ENCODE data around the gene CHRM1.

The CHRM1 gene

DNA sequence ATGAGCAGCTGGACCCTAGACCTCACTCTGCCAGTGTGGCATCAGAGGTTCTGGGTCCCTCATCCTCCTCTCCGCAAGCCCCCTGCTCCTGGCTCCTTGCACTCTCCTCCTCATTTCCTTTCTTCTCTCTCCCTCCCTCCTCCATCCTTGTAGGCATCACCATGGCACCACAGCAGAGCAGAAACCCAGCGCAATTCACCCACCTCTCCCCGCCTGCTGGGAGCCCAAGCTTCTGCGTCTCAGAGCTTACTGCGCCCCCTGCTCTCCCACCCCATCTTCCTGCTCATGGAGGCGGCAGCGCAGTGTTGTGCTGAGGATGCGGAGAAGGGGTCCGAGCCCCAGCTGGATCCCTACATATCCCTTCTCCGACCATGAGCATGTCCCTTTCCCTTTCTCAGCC is 1.7 kb downstream of the CHRM1 start:
- no peak for TF ChIP-seq CTCF (IDR thresholded peaks at IDR 0.05)
- Histone ChIP-seq H3K4me2 (ENCODE audit: low read length) (no peak overlapping the region), H3K9ac (no peak overlapping the region), H3K36me3 (ENCODE audit: control insufficient read depth, insufficient read depth, low read length) (no peaks in the 10 kb centered on the region), H3K27ac (no peak overlapping the region), H3K27me3 (ENCODE audit: control insufficient read depth, insufficient read depth, low read length) (no peaks in the 10 kb centered on the region), H3K9me3 (ENCODE audit: control insufficient read depth, low read length) (no peaks in the 10 kb centered on the region), H3K4me3 (ENCODE audit: low read depth, low read length) (no peak overlapping the region), H3K4me1 (peaks cover 5% of the 10 kb centered on the region), H3K79me2 (no peaks in the 10 kb centered on the region), H2AFZ (no peak overlapping the region)

DNA sequence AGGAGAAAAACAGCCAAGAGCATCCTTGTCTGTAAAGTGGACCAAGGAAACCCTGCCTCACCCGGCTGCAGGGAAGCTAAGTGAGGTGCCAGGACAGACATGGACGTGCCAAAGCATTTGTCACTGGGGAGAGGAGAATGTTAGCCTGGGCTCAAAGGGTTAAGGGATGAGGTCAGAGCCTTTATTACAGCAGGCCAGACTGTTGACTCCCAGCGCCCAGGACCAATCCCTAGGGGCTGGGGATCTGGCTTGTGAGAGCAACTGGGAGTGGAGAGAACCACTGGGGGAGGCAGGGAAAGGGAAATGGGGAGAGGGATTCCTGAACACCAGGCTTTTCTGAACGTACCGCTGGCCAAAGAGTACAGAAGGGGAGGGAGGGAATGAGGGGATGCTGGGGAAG is 2.6 kb downstream of the CHRM1 start:
- H3K4me1 ChIP-seq, result peaks cover 5% of the 10 kb centered on the region
- no peaks in the 10 kb centered on the region for H3K36me3 ChIP-seq (ENCODE audit: control insufficient read depth, insufficient read depth, low read length)
- no peak overlapping the region for H3K4me2 ChIP-seq (ENCODE audit: low read length)
- H3K4me3 ChIP-seq (ENCODE audit: low read depth, low read length), result no peak overlapping the region
- H3K27me3 ChIP-seq (ENCODE audit: control insufficient read depth, insufficient read depth, low read length), result no peaks in the 10 kb centered on the region
- H3K9ac ChIP-seq, result no peak overlapping the region
- no peaks in the 10 kb centered on the region for H3K79me2 ChIP-seq
- no peak overlapping the region for H3K27ac ChIP-seq
- H3K9me3 ChIP-seq (ENCODE audit: control insufficient read depth, low read length), result no peaks in the 10 kb centered on the region
- H2AFZ ChIP-seq, result no peak overlapping the region
- TF ChIP-seq CTCF (IDR thresholded peaks at IDR 0.05), result no peak

DNA sequence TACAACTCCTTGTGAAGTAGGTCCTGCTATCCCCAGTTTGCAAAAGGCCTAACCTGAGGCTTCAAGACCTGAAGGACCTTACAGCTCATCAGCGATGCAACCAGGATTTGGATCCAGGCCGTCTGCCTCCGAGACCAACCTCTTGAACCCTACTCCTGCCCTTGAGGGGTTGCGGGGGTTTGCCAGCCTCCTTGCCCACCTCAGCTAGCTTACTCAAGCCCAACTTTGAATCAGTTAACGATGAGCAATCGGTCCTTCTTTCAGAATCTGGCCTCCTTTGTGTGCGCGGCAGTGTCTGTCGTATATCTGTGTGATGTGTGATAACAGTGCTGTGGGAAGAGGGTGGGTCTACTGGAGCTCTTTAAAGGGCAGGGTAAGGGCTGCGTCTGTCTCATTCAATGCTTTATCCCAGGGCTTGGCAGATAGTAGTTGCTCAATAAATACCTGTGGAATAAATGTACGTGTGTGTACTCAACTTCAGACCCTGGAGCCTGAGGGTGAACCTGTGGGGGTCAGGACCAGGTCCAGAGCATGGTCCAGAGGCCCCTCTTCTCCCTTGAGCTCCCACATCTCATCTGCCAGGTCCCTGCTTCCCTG is 3.2 kb downstream of the CHRM1 start:
- H3K79me2 ChIP-seq, result no peaks in the 10 kb centered on the region
- no peak overlapping the region for H3K4me2 ChIP-seq (ENCODE audit: low read length)
- no peak for TF ChIP-seq CTCF (IDR thresholded peaks at IDR 0.05)
- peaks cover 5% of the 10 kb centered on the region for H3K4me1 ChIP-seq
- no peaks in the 10 kb centered on the region for H3K36me3 ChIP-seq (ENCODE audit: control insufficient read depth, insufficient read depth, low read length)
- H3K4me3 ChIP-seq (ENCODE audit: low read depth, low read length), result no peak overlapping the region
- H3K9ac ChIP-seq, result no peak overlapping the region
- H3K9me3 ChIP-seq (ENCODE audit: control insufficient read depth, low read length), result no peaks in the 10 kb centered on the region
- no peaks in the 10 kb centered on the region for H3K27me3 ChIP-seq (ENCODE audit: control insufficient read depth, insufficient read depth, low read length)
- H2AFZ ChIP-seq, result no peak overlapping the region
- H3K27ac ChIP-seq, result no peak overlapping the region

- Histone ChIP-seq H3K9ac (no peak overlapping the region), H3K27me3 (ENCODE audit: control insufficient read depth, insufficient read depth, low read length) (no peaks in the 10 kb centered on the region), H3K36me3 (ENCODE audit: control insufficient read depth, insufficient read depth, low read length) (no peaks in the 10 kb centered on the region), H3K27ac (no peak overlapping the region), H3K4me1 (peaks cover 2% of the 10 kb centered on the region), H2AFZ (no peak overlapping the region), H3K4me2 (ENCODE audit: low read length) (no peak overlapping the region), H3K79me2 (no peaks in the 10 kb centered on the region), H3K4me3 (ENCODE audit: low read depth, low read length) (no peak overlapping the region), H3K9me3 (ENCODE audit: control insufficient read depth, low read length) (no peaks in the 10 kb centered on the region)
- TF ChIP-seq CTCF (IDR thresholded peaks at IDR 0.05), result no peak
Observed at GRCh38 chr11:62914416-62914815, 6.7 kb downstream of the CHRM1 start.

DNA sequence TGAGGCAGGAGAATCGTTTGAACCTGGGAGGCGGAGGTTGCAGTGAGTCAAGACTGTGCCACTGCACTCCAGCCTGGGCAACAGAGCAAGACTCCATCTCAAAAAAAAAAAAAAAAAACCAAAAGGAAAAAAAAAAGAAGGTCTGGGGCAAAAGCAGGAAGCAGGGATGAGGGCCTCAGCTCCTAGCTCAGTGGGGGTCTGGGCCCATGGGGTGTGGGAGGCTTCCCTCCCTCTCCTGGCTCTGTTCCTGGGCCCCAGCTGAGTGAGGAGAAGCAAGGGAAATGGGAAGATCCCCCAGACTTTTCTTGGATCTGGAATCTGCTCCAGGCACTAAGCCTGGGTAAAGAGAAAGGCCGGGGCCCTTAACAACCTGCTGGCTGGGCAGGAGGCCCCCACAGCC is 8.9 kb downstream of the CHRM1 start:
- Histone ChIP-seq H3K27me3 (ENCODE audit: control insufficient read depth, insufficient read depth, low read length) (no peaks in the 10 kb centered on the region), H3K36me3 (ENCODE audit: control insufficient read depth, insufficient read depth, low read length) (no peaks in the 10 kb centered on the region), H3K27ac (no peak overlapping the region), H3K9me3 (ENCODE audit: control insufficient read depth, low read length) (no peaks in the 10 kb centered on the region), H3K4me1 (peaks cover 14% of the 10 kb centered on the region), H3K9ac (no peak overlapping the region), H3K4me2 (ENCODE audit: low read length) (no peak overlapping the region), H3K79me2 (no peaks in the 10 kb centered on the region), H3K4me3 (ENCODE audit: low read depth, low read length) (no peak overlapping the region), H2AFZ (no peak overlapping the region)
- no peak for TF ChIP-seq CTCF (IDR thresholded peaks at IDR 0.05)
